ENCODE data around the gene TACC3.

The TACC3 gene

GRCh38 chr4:1777822-1778641 lies 56.7 kb downstream of the TACC3 start:
- peak in 1 of 3 experiments; percentile 18 for DNase-seq

DNA sequence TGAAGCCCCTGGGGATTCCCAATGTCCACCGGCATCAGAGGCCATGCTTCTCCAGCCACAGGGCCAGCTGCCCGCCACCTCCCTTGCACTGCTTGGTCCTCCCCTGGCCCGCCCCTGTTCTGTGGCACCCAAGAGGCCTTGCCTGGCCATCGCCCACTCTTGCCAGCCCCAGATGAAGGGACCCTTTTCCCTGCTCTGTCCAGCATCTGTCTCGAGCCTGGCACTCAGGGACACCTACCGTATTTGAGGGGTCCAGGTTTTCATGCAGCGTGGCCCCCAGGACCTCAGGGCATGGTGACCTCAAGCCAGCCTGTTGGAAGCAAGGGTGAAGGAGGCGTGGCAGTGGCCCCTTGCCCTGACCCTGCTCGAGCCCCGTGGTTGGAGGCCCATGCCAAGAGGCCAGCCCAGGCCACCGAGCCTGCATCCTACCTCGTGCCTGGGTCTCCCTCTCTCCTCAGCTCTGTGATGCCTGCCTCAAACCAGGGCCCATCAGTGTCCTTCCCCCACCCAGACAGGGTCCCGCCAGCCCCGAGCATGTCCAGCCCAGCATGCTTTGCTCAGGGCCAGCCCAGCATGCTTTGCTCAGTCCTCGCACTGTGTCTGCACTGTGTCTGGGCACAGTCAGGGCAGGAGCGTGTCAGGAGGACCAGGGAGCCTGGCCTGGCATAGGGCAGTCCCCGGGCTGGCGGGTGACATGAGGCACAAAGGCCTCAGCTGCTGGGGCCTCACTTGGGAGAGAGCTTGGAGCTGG lies 57.5 kb downstream of the TACC3 start:
- no peak for DNase-seq

DNA sequence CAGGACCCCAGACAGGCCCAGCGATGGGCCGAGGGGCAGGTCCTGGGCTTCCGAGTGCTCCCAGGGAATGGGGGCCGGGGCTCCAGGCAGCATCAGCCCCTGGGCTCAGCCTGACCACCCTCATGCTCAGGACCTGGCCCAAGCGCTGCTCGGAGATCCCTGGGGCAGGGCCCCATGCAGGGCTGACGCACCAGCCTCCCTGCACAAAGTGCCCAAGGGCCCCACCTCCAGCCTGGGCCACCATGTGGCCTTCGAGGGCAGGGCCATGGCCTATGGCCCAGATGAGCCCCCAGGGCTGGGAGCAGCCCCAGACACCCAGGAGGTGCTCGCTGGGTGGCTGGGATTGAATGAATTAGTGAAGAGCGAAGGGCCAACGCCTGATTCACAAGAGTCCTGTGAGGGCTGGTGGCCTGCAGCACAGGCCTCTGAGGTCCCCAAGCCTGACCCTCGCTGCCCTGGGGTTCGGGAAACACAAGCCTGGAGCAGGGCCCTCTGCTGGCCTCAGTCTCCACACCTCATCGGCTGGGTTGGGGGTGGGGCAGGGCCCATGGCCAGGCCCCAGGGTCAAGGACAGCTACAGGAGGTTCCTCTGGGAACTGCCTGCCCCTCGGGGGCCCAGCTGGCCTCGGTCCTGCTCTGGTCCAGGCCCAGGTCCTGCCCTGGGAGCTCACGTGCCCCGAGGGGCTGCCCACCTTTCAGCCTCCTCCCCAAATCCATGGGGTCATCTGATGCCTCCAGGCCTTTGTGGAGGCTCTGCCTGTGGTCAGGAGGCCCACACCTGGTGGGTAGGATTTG lies 58.5 kb downstream of the TACC3 start:
- DNase-seq, result no peak

DNA sequence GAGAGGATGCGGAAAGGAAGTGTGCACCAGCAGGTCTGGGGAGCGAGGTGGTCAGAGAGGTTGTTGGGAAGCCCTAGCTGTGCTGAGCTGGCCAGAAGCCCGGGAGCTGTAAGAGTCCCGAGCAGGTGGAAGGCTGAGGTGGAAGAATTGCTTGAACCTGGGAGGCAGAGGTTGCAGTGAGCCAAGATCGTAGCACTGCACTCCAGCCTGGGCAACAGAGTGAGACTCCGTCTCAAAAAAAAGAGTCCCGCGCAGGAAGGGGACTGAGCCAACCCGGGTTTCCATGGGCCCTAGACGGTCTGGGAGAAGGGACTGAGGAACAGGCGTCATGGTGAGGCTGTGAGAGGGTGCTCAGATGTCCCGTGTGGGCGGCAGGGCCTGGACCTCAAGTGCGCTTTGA lies 59.1 kb downstream of the TACC3 start:
- DNase-seq, result no peak

DNA sequence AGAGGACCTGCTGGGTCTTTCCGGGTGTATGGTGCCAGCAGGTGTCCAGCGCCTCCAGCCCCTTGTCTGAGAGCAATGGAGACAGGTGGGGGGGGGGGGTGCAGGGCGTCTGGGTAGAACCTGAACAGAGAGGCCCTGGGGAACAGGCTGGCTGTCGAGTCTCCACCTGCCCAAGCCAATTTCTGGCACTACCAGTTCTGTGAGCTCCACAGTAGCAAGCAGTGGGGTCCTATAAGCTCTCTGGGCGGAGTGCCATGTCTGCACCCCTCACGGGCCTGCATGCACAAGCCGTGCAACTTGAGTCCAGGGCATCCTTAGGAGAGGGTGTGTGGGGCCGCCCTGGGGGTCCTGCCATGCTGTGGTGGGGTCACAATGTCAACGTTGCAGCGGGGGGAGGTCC lies 61.7 kb downstream of the TACC3 start:
- no peak for DNase-seq

DNA sequence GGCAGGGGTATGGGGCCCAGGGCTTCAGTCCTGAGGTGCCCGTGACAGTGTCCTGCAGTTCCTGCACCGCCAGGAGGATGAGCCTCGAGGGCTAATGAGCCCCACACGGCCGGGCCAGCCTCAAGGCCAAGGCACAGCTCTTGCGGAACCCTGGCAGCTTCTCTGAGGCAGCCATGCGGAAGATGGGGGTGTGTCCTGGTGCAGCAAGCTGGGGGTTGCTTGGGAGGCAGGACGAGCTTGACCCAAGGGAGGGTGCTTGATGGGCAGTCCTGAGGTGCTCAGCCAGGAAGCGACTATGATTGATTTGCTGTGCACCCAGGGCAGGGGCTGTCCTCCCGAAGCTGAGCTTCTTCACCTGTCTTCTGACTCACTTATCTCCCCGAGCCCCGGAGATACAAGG lies 62.6 kb downstream of the TACC3 start:
- DNase-seq, result no peak

DNA sequence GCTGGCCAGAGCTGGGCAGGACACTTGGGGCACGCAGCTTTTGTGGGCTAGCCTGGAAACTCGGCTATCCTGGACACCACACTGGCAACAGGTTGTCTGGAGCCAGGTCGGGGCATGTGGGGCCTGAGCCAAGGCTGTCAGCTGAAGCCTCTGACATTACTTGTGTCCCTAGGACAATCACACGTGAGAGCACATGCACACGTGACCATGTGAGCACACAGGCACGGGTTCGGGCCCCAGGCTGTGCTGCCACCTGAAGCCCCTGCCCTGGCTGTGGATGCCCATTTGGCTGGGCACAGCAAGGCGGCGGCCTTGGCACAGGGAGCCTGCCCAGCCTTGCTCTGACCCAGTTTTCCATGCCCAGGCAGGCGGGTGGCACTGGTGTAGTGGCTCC lies 63.1 kb downstream of the TACC3 start:
- no peak for DNase-seq

DNA sequence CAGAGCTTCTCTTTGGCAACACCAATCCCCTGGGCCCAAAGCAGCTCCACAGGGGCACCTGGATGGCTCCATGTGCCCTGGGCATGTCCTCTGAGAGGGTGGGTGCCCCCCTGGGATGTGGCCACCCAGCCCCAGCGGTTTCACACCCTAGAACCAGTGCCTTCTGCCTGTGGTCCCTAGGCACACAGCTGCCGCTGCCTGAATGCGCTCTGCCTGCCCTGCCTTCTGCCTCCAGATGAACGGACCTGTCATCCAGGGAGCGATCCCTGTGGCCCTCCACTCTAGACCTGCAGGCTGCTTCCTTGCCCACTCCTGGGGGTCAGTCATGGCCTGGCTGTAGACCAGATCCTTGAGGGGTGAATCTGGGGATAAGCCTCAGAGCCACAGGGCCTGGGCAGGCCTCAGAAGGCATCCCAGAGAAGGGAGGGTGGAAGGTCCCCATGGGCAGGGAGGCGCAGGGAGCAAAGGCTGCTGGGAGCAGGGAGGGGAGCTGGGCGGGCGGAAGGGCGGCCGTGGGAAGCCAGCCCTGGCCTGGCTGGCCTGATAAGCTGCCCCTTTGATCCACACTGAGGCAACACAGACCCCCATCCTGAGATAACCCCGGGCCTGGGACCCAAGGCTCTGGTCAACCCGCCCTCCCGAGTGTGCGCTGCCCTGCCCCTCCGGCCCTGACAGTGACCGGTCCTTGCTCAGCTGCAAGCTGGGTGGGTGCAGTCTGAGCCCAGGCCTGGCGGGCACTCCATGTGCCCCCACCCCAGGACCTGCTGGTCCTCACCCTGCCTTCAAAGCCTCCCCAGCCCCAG lies 63.7 kb downstream of the TACC3 start:
- DNase-seq, result no peak

GRCh38 chr4:1785592-1785991 lies 64.3 kb downstream of the TACC3 start:
- DNase-seq, result no peak

GRCh38 chr4:1786544-1787362 lies 65.4 kb downstream of the TACC3 start:
- DNase-seq, result peak in 2 of 3 experiments; percentile 26 to 40

DNA sequence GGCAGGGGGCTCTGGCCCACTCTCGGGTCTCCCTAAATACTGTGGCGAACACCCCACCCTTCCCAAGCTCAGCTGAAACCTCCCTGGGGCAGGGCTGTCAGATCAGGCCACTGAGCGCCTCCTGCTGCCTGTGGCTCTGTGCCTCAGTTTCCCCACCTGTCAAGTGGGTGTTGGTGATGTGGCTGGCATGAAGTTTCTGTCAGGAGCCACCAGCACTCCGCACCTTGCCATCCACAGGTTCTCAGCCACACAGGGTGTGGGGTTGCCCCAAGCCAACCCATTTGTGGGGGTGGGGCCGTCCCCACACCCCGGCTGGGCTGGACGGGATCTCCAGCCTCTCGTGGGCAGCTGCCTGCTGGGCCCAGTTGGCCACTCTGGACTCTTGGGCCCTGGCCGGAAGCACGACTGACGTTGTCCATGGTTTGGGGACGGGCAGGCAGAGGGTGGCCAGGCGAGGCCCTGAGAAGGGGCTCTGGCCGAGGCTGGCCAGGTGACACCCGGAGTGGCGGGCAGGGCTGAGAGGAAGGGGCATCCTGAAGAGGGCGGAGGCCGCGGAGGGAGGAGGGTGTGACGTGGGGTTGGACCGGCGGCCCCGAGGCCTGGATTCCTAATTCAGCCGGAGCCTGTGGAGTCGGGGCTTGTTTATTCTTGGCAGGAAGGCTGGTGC lies 66.2 kb downstream of the TACC3 start:
- DNase-seq, result no peak

DNA sequence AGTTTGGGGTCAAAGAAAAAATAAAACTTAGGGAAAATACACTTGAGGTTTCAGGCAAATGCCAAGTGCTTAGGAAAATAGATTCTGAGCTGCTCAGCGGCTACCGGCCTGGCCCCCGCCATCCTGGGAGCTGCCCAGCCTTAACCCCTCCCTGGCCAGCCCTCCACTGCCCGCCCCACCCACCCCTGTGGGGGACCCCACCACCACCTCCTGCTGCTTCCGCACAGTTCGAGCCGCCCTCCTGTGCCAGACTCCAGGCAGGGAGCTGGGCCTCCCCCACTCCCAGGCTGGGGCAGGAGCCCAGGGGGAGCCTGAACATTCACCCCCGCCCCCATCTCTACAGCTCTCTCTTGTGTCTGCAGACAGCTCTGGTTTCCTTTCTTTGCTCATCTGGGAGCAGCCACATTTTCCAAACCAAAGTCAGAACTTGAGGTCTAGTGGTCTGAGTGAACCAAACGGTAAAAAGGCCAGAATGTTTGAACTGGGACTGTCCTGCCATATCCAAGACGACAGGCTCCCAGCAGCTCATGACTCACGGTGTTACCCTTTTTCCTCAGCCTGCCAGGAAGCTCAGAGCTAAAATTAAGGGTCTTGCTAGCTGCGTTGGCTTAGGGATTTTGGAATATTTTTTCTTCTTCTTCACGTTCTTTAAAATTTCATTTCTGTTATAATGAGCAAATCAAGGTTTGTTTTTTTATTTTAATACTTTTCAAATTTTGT lies 67.1 kb downstream of the TACC3 start:
- DNase-seq, result no peak

DNA sequence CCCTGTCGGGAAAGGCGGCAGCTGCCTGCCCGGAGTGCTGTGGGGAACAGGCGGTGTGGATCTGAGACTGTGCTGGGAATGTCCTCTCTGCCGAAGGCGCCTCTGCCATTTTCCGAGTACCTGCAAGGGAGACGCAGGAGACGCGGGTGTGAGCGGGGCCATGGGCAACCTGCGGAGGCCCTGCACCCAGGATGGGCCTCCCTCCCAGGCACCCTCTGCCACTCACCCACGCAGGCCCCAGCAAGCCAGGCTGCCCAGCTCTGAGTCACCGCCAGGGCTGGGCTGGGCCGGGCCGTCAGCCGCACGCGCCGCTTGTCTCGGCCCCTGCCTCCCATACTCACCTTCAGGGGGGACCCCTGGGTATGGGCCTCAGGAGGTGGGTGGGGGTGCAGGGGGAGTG lies 68.2 kb downstream of the TACC3 start:
- no peak for DNase-seq

DNA sequence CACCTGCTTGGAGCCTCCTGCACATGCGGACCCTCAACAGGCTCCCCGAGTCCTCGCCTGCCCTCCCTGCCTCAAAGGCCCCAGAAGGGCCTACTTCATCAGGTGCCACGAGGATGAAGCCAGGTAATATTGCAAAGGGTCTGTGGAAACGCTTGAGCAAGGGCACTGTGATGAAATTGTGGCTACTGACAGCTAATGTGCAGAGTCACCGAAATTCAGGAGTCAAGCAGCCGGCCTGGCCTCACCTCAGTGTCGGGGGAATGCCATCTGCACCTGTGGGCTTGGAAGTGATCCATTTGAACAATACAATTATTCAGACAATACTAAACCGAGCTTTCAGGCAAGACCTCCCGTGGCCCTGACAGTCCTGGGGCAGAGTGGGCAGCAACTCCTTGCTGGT lies 68.7 kb downstream of the TACC3 start:
- DNase-seq, result no peak

GRCh38 chr4:1792158-1792831 lies 71.0 kb downstream of the TACC3 start:
- no peak for DNase-seq

DNA sequence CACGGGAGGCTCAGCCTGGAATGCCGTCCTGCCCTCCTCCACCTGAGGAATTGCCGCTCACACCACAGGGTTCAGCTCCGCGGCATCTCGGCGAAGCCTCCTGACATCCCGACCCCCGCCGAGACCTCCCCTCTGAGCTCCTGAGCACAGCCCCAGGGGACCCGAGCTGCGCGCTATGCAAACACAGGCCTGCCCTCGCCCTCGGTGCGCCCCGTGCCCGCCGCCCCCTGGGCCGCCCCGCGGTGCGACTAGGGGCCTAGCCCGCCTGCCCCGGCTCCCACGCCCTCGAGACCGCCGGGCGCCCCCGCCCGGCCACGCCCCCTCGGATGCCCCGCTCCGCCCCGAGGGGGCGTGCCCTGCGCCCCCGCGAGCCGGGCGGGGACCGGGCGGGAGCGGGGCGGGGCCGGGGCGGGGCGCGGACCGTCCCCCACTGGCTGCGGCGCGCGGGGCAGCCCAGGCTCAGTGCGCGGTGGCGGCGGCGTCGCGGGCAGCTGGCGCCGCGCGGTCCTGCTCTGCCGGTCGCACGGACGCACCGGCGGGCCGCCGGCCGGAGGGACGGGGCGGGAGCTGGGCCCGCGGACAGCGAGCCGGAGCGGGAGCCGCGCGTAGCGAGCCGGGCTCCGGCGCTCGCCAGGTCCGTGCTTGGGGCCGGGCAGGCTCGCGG lies 71.6 kb downstream of the TACC3 start, which contains the start of gene FGFR3:
Gene FGFR3, plus strand, starts transcription at position 462 of the 664 bp plus-strand sequence. CDS start 642 bp downstream, outside the sequence.
- DNase-seq, result peak; percentile 34 to 48 (median 48)

DNA sequence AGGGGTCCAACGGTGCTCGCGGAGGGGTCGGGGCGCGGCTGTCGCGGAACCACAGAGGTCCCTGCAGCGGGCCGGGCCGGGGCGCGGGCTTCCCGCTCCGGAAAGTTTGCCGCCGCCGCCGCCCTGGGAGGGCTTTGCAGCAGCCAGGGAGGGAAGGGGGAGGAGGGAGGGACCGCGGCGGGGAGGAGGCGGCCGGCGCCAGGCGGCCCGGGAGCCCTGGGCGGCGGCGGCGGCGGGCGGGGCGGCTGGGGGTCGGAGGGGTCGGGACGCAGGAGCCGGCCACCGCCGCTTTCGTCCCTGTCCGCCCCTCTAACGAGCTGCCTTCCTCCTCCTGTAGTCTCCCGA lies 72.1 kb downstream of the TACC3 start:
- DNase-seq, result peak in 1 of 3 experiments; percentile 21

DNA sequence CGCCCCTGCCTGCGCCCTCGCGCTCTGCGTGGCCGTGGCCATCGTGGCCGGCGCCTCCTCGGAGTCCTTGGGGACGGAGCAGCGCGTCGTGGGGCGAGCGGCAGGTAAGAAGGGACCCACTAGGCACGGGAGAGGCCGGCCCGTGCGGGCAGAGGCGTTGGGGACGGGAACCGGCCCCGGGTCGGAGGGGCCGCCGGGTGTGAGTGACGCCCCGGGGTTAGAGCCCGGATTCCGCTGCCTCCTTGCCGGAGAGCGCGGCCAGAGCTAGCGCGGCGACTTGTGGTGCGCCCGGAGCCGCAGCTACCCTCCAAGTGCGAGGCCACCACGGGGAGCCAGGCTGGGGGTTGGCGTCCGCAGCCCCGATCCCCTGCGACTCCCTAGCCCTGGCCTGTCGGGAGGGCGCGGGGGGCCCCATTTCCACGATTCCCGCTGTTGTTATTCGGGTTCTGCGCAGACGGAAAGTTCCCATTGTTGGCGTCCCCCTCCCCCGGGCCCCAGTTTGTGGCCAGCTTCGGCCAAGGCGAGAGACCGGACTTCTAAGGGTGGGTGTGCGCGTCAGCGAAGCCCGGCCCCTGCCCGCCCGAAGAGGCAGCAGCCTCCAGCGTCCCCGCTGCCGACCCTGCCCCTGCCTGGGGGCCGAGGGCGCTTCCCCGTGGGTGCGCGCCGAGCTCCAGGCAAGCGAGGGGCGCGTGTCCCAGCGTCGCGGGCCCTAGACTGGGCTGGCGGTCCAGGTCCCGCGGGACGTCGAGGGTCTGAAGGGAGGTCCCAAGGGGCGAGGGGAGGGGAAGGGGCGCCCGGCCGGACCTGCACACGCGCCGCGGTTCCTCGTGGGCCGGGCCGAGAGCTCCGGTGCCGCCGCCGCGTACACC lies 72.9 kb downstream of the TACC3 start:
- peak in 2 of 3 experiments; percentile 17 to 19 for DNase-seq
